Mesenchymal stem cell (in vitro differentiated cells and primary cell): ENCODE measurements around the gene ALG9.
"Not testable (repeated sequence)": the region's sequence is repeated elsewhere in the genome, so short reads cannot be mapped to it uniquely, and the experiment has no call there.

Experiments used
- DNase-seq: peaks from one replicate; pipeline ENCODE4 v3.0.0-alpha.2; 2013
- H2AFZ ChIP-seq: one replicate; pipeline ENCODE4 v1.6.1; 2013; ENCODE audit warnings: low read depth, mild to moderate bottlenecking, control low read depth, inconsistent platforms, low read length, moderate library complexity
- H2AK5ac ChIP-seq: 2 replicates; pipeline ENCODE4 v1.6.1; 2013; ENCODE audit warnings: low read length, moderate library complexity, mild to moderate bottlenecking, inconsistent platforms; ENCODE audit not compliant: severe bottlenecking
- H2BK120ac ChIP-seq: one replicate; pipeline ENCODE4 v1.6.1; 2013; ENCODE audit warnings: low read depth, mild to moderate bottlenecking, inconsistent platforms, low read length, moderate library complexity
- H2BK12ac ChIP-seq, 2 experiments: one replicate each; pipeline ENCODE4 v1.6.1; 2013; ENCODE audit warnings: inconsistent platforms in 2 of 2, low read length in 2 of 2, mild to moderate bottlenecking in 2 of 2, moderate library complexity in 2 of 2, control low read depth in 1 of 2
- H2BK15ac ChIP-seq: one replicate; pipeline ENCODE4 v1.6.1; 2013; ENCODE audit warnings: mild to moderate bottlenecking, low read depth, inconsistent platforms; ENCODE audit not compliant: poor library complexity, severe bottlenecking
- H2BK5ac ChIP-seq: 2 replicates; pipeline ENCODE4 v1.6.1; 2013; ENCODE audit warnings: low read depth, mild to moderate bottlenecking, low read length, control low read depth, inconsistent platforms; ENCODE audit not compliant: poor library complexity, severe bottlenecking
- H3K14ac ChIP-seq, 2 experiments: one replicate each; pipeline ENCODE4 v1.6.1; 2013; ENCODE audit warnings: inconsistent platforms in 2 of 2, low read length in 2 of 2, control low read depth in 1 of 2, mild to moderate bottlenecking in 1 of 2, moderate library complexity in 1 of 2
- H3K18ac ChIP-seq, 2 experiments: one replicate each; pipeline ENCODE4 v1.6.1; 2013; ENCODE audit warnings: inconsistent platforms in 2 of 2, low read length in 2 of 2, control low read depth in 1 of 2, low read depth in 1 of 2, mild to moderate bottlenecking in 1 of 2
- H3K23ac ChIP-seq, 2 experiments: one replicate each; pipeline ENCODE4 v1.6.1; 2013; ENCODE audit warnings: inconsistent platforms in 2 of 2, low read length in 2 of 2, mild to moderate bottlenecking in 2 of 2, moderate library complexity in 2 of 2, control low read depth in 1 of 2
- H3K27ac ChIP-seq: 2 replicates; pipeline ENCODE4 v1.5.1; 2013; ENCODE audit warnings: mild to moderate bottlenecking, moderate library complexity, low read length, control low read depth, inconsistent platforms; ENCODE audit not compliant: poor library complexity, severe bottlenecking
- H3K27me3 ChIP-seq, 2 experiments: 2 replicates each; pipeline versions ENCODE4 v1.6.1 to v1.7.0; 2013; ENCODE audit warnings: low read length in 2 of 2, mild to moderate bottlenecking in 2 of 2, moderate library complexity in 2 of 2, control low read depth in 1 of 2, inconsistent platforms in 1 of 2; ENCODE audit not compliant: control insufficient read depth in 1 of 2, insufficient read depth in 1 of 2
- H3K36me3 ChIP-seq, 2 experiments: 2 replicates each; pipeline versions ENCODE4 v1.6.1 to v1.7.0; 2013; ENCODE audit warnings: low read length in 2 of 2, control low read depth in 1 of 2, inconsistent platforms in 1 of 2, low read depth in 1 of 2, mild to moderate bottlenecking in 1 of 2; ENCODE audit not compliant: insufficient read depth in 2 of 2, control insufficient read depth in 1 of 2
- H3K4ac ChIP-seq, 2 experiments: one replicate each; pipeline ENCODE4 v1.6.1; 2013; ENCODE audit warnings: inconsistent platforms in 2 of 2, low read length in 2 of 2, mild to moderate bottlenecking in 2 of 2, moderate library complexity in 2 of 2, control low read depth in 1 of 2, low read depth in 1 of 2
- H3K4me1 ChIP-seq: 2 replicates; pipeline ENCODE4 v1.6.1; 2013; ENCODE audit warnings: low read depth, low read length, control low read depth; ENCODE audit not compliant: control insufficient read depth, insufficient read depth
- H3K4me2 ChIP-seq: 2 replicates; pipeline ENCODE4 v1.6.1; 2013; ENCODE audit warnings: low read length, mild to moderate bottlenecking, inconsistent platforms; ENCODE audit not compliant: poor library complexity, severe bottlenecking
- H3K4me3 ChIP-seq, 2 experiments: 2 replicates each; pipeline versions ENCODE4 v1.5.1 to v1.7.0; 2013; ENCODE audit warnings: low read length in 2 of 2, mild to moderate bottlenecking in 2 of 2, control low read depth in 1 of 2, low read depth in 1 of 2; ENCODE audit not compliant: insufficient read depth in 1 of 2
- H3K79me1 ChIP-seq: replicated peaks from 2 replicates; pipeline ENCODE4 v1.6.1; 2013; ENCODE audit warnings: mild to moderate bottlenecking, control low read depth, low read length, inconsistent platforms; ENCODE audit not compliant: poor library complexity, severe bottlenecking
- H3K9ac ChIP-seq: 2 replicates; pipeline ENCODE4 v1.7.0; 2013; ENCODE audit warnings: mild to moderate bottlenecking, low read length, moderate library complexity
- H3K9me3 ChIP-seq: 2 replicates; pipeline ENCODE4 v1.7.0; 2013; ENCODE audit warnings: mild to moderate bottlenecking, low read length; ENCODE audit not compliant: control insufficient read depth
- H4K8ac ChIP-seq: one replicate; pipeline ENCODE4 v1.6.1; 2013; ENCODE audit warnings: inconsistent platforms, mild to moderate bottlenecking, low read length, moderate library complexity
- H4K91ac ChIP-seq: one replicate; pipeline ENCODE4 v1.6.1; 2013; ENCODE audit warnings: mild to moderate bottlenecking, low read length, inconsistent platforms
- WGBS: methylation state at CpG from one replicate; pipeline ENCODE4 v1.1.7; 2013; ENCODE audit warnings: mixed read lengths; 5-methylcytosine and 5-hydroxymethylcytosine counted together

The ALG9 gene

DNA sequence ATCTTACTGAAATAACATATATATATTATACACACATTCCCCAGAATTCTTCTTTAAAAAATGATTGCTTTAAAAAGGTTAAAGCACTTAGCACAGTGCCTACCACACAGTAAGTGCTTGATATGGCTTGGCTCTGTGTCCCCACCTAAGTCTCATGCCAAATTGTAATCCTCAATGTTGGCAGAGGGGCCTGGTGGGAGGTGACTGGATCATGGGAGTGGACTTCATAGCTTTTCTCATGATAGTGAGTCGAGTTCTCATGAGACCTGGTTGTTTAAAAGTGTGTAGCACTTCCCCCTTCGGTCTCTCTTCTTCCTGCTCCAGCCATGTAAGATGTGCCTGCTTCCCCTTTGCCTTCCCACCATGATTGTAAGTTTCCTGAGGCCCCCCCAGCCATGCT is 34.0 kb upstream of the ALG9 start:
- H3K4me2 ChIP-seq: no peak overlapping the region
- H2BK15ac ChIP-seq: no peak overlapping the region
- H3K9me3 ChIP-seq: no peaks in the 10 kb centered on the region
- peaks cover 0 to 31% of the 10 kb centered on the region in 2 experiments for H3K36me3 ChIP-seq
- no peak overlapping the region for H4K8ac ChIP-seq
- WGBS: 74% methylated on average over 2 of the region's 2 CpGs
- H3K9ac ChIP-seq: no peak overlapping the region
- no peaks in the 10 kb centered on the region for H3K4me1 ChIP-seq
- no peaks in the 10 kb centered on the region for H3K79me1 ChIP-seq
- no peak overlapping the region for H2AFZ ChIP-seq
- H3K23ac ChIP-seq: no peak overlapping the region
- no peak for DNase-seq
- no peak overlapping the region for H3K4ac ChIP-seq
- H4K91ac ChIP-seq: no peak overlapping the region
- no peak overlapping the region for H2BK120ac ChIP-seq
- H3K27ac ChIP-seq: no peak overlapping the region
- H2BK12ac ChIP-seq: no peak overlapping the region
- no peak overlapping the region for H2AK5ac ChIP-seq
- H3K4me3 ChIP-seq: no peak overlapping the region
- H3K27me3 ChIP-seq: peaks cover 0 to 10% of the 10 kb centered on the region in 2 experiments
- no peak overlapping the region for H2BK5ac ChIP-seq
- no peak overlapping the region for H3K18ac ChIP-seq
- H3K14ac ChIP-seq: no peak overlapping the region

- Histone ChIP-seq H3K79me1 (no peaks in the 10 kb centered on the region), H3K9ac (no peak overlapping the region), H3K23ac (no peak overlapping the region), H2BK15ac (no peak overlapping the region), H3K4me2 (no peak overlapping the region), H3K27ac (no peak overlapping the region), H3K4ac (no peak overlapping the region), H3K36me3 (peaks cover 0 to 4% of the 10 kb centered on the region in 2 experiments), H3K4me1 (no peaks in the 10 kb centered on the region), H3K9me3 (peaks cover 4% of the 10 kb centered on the region), H3K27me3 (no peaks in the 10 kb centered on the region), H3K4me3 (no peak overlapping the region), H2AFZ (no peak overlapping the region), H2BK12ac (no peak overlapping the region), H2BK5ac (no peak overlapping the region), H4K91ac (no peak overlapping the region), H3K18ac (no peak overlapping the region), H2AK5ac (no peak overlapping the region), H2BK120ac (no peak overlapping the region), H3K14ac (no peak overlapping the region), H4K8ac (no peak overlapping the region)
- DNase-seq: no peak
- 93% methylated on average over 1 of the region's 2 CpGs for WGBS
Observed at GRCh38 chr11:111886844-111887243, 15.5 kb upstream of the ALG9 start.

DNA sequence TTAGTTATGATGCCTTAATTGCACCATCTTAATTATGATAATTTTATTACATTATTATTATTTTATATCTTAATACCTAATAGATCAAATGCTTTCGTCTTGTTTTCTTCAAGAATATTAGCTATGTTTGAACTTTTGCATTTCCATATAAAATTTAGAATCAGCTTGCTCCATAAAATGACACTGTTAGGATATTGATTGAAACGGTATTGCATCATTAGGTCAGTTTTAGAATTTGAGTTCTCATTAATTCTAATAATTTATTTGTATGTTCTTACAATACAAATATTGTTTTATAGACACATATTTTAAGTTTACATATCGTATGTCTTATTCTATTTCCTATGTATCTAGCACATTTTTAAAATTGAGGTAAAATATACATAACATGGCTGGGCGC is 14.7 kb upstream of the ALG9 start:
- Histone ChIP-seq H3K4me2 (no peak overlapping the region), H2BK5ac (no peak overlapping the region), H3K4me3 (no peak overlapping the region), H3K4ac (no peak overlapping the region), H4K8ac (no peak overlapping the region), H4K91ac (no peak overlapping the region), H2AFZ (no peak overlapping the region), H2BK12ac (no peak overlapping the region), H2BK120ac (no peak overlapping the region), H3K4me1 (no peaks in the 10 kb centered on the region), H3K23ac (no peak overlapping the region), H3K27me3 (no peaks in the 10 kb centered on the region), H2AK5ac (no peak overlapping the region), H3K27ac (no peak overlapping the region), H3K79me1 (no peaks in the 10 kb centered on the region), H3K18ac (no peak overlapping the region), H3K9ac (no peak overlapping the region), H2BK15ac (no peak overlapping the region), H3K36me3 (peaks cover 0 to 4% of the 10 kb centered on the region in 2 experiments), H3K9me3 (no peaks in the 10 kb centered on the region), H3K14ac (no peak overlapping the region)
- DNase-seq: no peak
- 100% methylated on average over 1 of the region's 4 CpGs for WGBS

DNA sequence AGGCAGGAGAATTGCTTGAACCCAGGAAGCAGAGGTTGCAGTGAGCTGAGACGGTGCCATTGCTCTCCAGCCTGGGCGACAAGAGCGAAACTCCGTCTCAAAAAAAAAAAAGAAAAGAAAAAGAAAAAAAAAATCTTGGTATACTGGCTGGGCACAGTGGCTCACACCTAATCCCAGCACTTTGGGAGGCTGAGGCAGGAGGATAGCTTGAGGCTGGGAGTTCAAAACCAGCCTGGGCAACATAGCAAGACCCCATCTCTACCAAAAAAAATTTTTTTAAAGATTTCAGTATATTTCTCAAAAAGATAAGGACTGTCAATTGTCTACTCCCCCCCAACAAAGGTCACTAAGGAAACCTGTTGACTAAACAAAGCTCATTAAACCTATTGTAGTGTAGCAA is 13.7 kb upstream of the ALG9 start:
- WGBS: 71% methylated on average over 4 of the region's 4 CpGs
- H2BK5ac ChIP-seq, H3K27ac ChIP-seq, DNase-seq, H3K18ac ChIP-seq, H3K4me2 ChIP-seq, H3K27me3 ChIP-seq, H3K9me3 ChIP-seq, H3K4me1 ChIP-seq, H3K36me3 ChIP-seq, H3K9ac ChIP-seq, H2AFZ ChIP-seq, H3K14ac ChIP-seq, H3K79me1 ChIP-seq, H2BK12ac ChIP-seq, H2AK5ac ChIP-seq, H2BK120ac ChIP-seq, H2BK15ac ChIP-seq, H4K8ac ChIP-seq, H3K4me3 ChIP-seq, H3K4ac ChIP-seq, H3K23ac ChIP-seq, H4K91ac ChIP-seq: not testable (repeated sequence)
